Astrocyte (in vitro differentiated cells and primary cell): Measurements from ENCODE around the gene MS4A6E.

ENCODE experiments used
- EZH2 ChIP-seq: IDR thresholded peaks from 2 replicates; pipeline ENCODE4 v1.6.1; 2012; ENCODE audit warnings: mild to moderate bottlenecking, low read length, inconsistent platforms; ENCODE audit not compliant: insufficient read depth
- TF ChIP-seq, protein P1 (sequence below): IDR thresholded peaks from 2 replicates; pipeline ENCODE4 v1.5.1; 2011; ENCODE audit warnings: low read depth, mild to moderate bottlenecking, inconsistent platforms, low read length, moderate library complexity; ENCODE audit not compliant: insufficient read depth

DNA sequence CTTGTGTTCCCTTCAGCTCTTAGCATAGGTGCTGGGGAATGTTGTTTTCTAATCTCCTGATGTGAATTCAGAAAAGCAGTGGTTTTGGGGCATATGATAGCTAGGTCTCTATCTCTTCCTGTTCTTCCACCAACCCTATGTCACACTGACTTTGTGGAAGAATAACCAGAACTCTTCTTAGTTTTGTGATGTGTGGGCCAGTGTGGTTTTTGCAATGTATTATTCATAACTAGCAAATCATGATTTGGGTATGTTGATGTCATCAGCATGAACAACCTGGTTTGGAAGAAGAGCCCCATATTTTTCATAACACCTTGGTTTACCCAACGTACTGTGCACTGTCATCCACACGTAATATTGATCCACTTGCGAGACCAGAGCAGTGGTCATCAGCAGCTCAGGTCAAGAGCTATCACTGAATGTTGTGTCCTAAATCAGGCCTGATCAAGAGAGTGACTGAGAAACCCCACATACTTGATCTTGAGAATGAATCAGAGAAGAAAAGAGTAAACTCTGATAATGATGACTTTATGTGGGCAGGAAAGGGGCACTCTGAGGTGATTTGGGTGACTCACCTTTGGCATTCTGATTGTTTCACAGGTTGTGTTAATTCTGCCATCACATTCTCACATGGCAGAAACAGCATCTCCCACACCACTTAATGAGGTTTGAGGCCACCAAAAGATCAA is 19.4 kb upstream of the MS4A6E start:
- TF ChIP-seq, protein P1, sequence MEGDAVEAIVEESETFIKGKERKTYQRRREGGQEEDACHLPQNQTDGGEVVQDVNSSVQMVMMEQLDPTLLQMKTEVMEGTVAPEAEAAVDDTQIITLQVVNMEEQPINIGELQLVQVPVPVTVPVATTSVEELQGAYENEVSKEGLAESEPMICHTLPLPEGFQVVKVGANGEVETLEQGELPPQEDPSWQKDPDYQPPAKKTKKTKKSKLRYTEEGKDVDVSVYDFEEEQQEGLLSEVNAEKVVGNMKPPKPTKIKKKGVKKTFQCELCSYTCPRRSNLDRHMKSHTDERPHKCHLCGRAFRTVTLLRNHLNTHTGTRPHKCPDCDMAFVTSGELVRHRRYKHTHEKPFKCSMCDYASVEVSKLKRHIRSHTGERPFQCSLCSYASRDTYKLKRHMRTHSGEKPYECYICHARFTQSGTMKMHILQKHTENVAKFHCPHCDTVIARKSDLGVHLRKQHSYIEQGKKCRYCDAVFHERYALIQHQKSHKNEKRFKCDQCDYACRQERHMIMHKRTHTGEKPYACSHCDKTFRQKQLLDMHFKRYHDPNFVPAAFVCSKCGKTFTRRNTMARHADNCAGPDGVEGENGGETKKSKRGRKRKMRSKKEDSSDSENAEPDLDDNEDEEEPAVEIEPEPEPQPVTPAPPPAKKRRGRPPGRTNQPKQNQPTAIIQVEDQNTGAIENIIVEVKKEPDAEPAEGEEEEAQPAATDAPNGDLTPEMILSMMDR = no peak
- no peak for TF ChIP-seq EZH2
